Activated CD4-positive, alpha-beta T cell treated with anti-CD3 and anti-CD28 coated beads, Interleukin-2, amount 10 ng/mL, durations not matched to agents 7 days and 5 days (primary cell): ENCODE results near the gene ADPGK. TPM values are rescaled to one million over a fixed set of nuclear protein-coding genes. Genes with fewer than 3 reads are reported as not detected.

ENCODE experiments used
- CTCF ChIA-PET: fragments of 350-600 bp; sonication (Branson Sonifier 250); formaldehyde crosslinking; loops from one replicate; lab custom pipeline; 2021; ENCODE audit warnings: antibody characterized with exemption; lab: Charles Lee
- POLR2A ChIA-PET: fragments of 350-600 bp; sonication (Branson Sonifier 250); formaldehyde crosslinking; loops from one replicate; lab custom pipeline; 2021; ENCODE audit warnings: antibody characterized with exemption; lab: Charles Lee
- DNase-seq: peaks from one replicate; pipeline ENCODE4 v3.0.0-alpha.2; 2020
- H3K27ac Mint-ChIP-seq: one replicate; pipeline ENCODE4 v1.8.0; 2021; ENCODE audit warnings: mild to moderate bottlenecking, moderate library complexity, mixed read lengths
- H3K27me3 Mint-ChIP-seq: one replicate; pipeline ENCODE4 v1.8.0; 2021; ENCODE audit warnings: mixed read lengths
- H3K36me3 Mint-ChIP-seq: one replicate; pipeline ENCODE4 v1.8.0; 2021; ENCODE audit warnings: low read depth, mixed read lengths
- H3K4me1 Mint-ChIP-seq: one replicate; pipeline ENCODE4 v1.8.0; 2021; ENCODE audit warnings: mixed read lengths
- H3K4me3 Mint-ChIP-seq: one replicate; pipeline ENCODE4 v1.8.0; 2021; ENCODE audit warnings: mild to moderate bottlenecking, moderate library complexity, mixed read lengths
- H3K9me3 Mint-ChIP-seq: one replicate; pipeline ENCODE4 v1.8.0; 2021; ENCODE audit warnings: mixed read lengths
- total RNA-seq, 2 experiments: library from RNA; stranded (reverse); gene quantifications; one replicate each; pipeline ENCODE4 v1.2.3, GENCODE V29; 2021

The ADPGK gene
- total RNA-seq, 2 experiments from 2014 or later = 91.4 to 94.2 TPM

GRCh38 chr15:72785432-72785831 lies 1.9 kb upstream of the ADPGK start:
- no peak overlapping the region for H3K4me3 Mint-ChIP-seq

GRCh38 chr15:72784456-72784876 lies 908 bp upstream of the ADPGK start:
- CTCF ChIA-PET = interaction anchor here (0.5 to 1.8 kb wide), 5 partner anchors 9 to 422 kb away, joined by 3 to 5 read pairs (median 3); no protein-coding TSS in a partner anchor
- no peak for DNase-seq
- H3K9me3 Mint-ChIP-seq = no peaks in the 10 kb centered on the region
- peak overlapping the region; percentile 99 for H3K27ac Mint-ChIP-seq
- no peaks in the 10 kb centered on the region for H3K27me3 Mint-ChIP-seq
- H3K36me3 Mint-ChIP-seq = peaks cover 25% of the 10 kb centered on the region
- H3K4me1 Mint-ChIP-seq = peaks cover 62% of the 10 kb centered on the region
- peak overlapping the region; percentile 89 for H3K4me3 Mint-ChIP-seq
- POLR2A ChIA-PET = no interaction called here

More at GRCh38 chr15:72785432-72785831, 1.9 kb upstream of the ADPGK start:
- CTCF ChIA-PET = interaction anchor here (1.0 to 1.8 kb wide), 2 partner anchors 12 to 19 kb away, joined by 3 to 5 read pairs; no protein-coding TSS in a partner anchor
- Mint-ChIP-seq H3K9me3 (no peaks in the 10 kb centered on the region), H3K4me1 (peaks cover 54% of the 10 kb centered on the region), H3K36me3 (peaks cover 17% of the 10 kb centered on the region), H3K27ac (peak overlapping the region; percentile 99), H3K27me3 (peaks cover 2% of the 10 kb centered on the region)
- POLR2A ChIA-PET = no interaction called here
- DNase-seq = peak; percentile 49

- DNase-seq = peak; percentile 63
- H3K36me3 Mint-ChIP-seq = peaks cover 34% of the 10 kb centered on the region
- POLR2A ChIA-PET = no interaction called here
- peak overlapping the region; percentile 89 for H3K4me3 Mint-ChIP-seq
- no peaks in the 10 kb centered on the region for H3K9me3 Mint-ChIP-seq
- no peaks in the 10 kb centered on the region for H3K27me3 Mint-ChIP-seq
- H3K4me1 Mint-ChIP-seq = peaks cover 68% of the 10 kb centered on the region
- peak overlapping the region; percentile 99 for H3K27ac Mint-ChIP-seq
- CTCF ChIA-PET = interaction anchor here (0.6 to 1.5 kb wide), 4 partner anchors 10 to 297 kb away, joined by 3 to 4 read pairs (median 4); no protein-coding TSS in a partner anchor
Measured at GRCh38 chr15:72783004-72783639, 436 bp downstream of the ADPGK start.

GRCh38 chr15:72782274-72783003 lies 1.1 kb downstream of the ADPGK start:
- CTCF ChIA-PET = interaction anchor here (0.6 to 1.5 kb wide), 4 partner anchors 9 to 297 kb away, joined by 3 to 4 read pairs (median 4); no protein-coding TSS in a partner anchor
- POLR2A ChIA-PET = interaction anchor here (0.6 kb wide), 1 partner anchor 60 kb away, joined by 3 read pairs; no protein-coding TSS in a partner anchor

GRCh38 chr15:72781631-72782030 lies 1.9 kb downstream of the ADPGK start:
- CTCF ChIA-PET = no interaction called here
- H3K4me1 Mint-ChIP-seq = peaks cover 61% of the 10 kb centered on the region
- DNase-seq = no peak
- peak overlapping the region; percentile 89 for H3K4me3 Mint-ChIP-seq
- H3K9me3 Mint-ChIP-seq = no peaks in the 10 kb centered on the region
- POLR2A ChIA-PET = no interaction called here
- H3K36me3 Mint-ChIP-seq = peaks cover 43% of the 10 kb centered on the region
- no peak overlapping the region for H3K27ac Mint-ChIP-seq
- no peaks in the 10 kb centered on the region for H3K27me3 Mint-ChIP-seq

More at GRCh38 chr15:72782274-72783003, 1.1 kb downstream of the ADPGK start:
- no peaks in the 10 kb centered on the region for H3K27me3 Mint-ChIP-seq
- DNase-seq = no peak
- H3K27ac Mint-ChIP-seq = peak overlapping the region; percentile 99
- H3K9me3 Mint-ChIP-seq = no peaks in the 10 kb centered on the region
- H3K36me3 Mint-ChIP-seq = peaks cover 39% of the 10 kb centered on the region
- H3K4me3 Mint-ChIP-seq = peak overlapping the region; percentile 89
- peaks cover 64% of the 10 kb centered on the region for H3K4me1 Mint-ChIP-seq

- H3K36me3 Mint-ChIP-seq = peaks cover 63% of the 10 kb centered on the region
- no peak for DNase-seq
- no peaks in the 10 kb centered on the region for H3K27me3 Mint-ChIP-seq
- peaks cover 60% of the 10 kb centered on the region for H3K4me1 Mint-ChIP-seq
- ChIA-PET POLR2A (interaction anchor here (0.6 kb wide), 1 partner anchor 90 kb away, joined by 3 read pairs; no protein-coding TSS in a partner anchor), CTCF (no interaction called here)
- no peak overlapping the region for H3K4me3 Mint-ChIP-seq
- H3K27ac Mint-ChIP-seq = no peak overlapping the region
- H3K9me3 Mint-ChIP-seq = no peaks in the 10 kb centered on the region
Measured at GRCh38 chr15:72778796-72779195, 4.8 kb downstream of the ADPGK start.

GRCh38 chr15:72774696-72775383 lies 8.7 kb downstream of the ADPGK start:
- peak overlapping the region; percentile 47 for H3K27ac Mint-ChIP-seq

GRCh38 chr15:72771329-72771725 lies 12.2 kb downstream of the ADPGK start:
- DNase-seq = no peak
- POLR2A ChIA-PET = no interaction called here
- peaks cover 82% of the 10 kb centered on the region for H3K36me3 Mint-ChIP-seq
- peaks cover 31% of the 10 kb centered on the region for H3K4me1 Mint-ChIP-seq
- no peak overlapping the region for H3K4me3 Mint-ChIP-seq
- CTCF ChIA-PET = interaction anchor here (0.6 to 1.1 kb wide), 2 partner anchors 18 to 35 kb away, joined by 3 read pairs; no protein-coding TSS in a partner anchor
- no peak overlapping the region for H3K27ac Mint-ChIP-seq
- peaks cover 18% of the 10 kb centered on the region for H3K9me3 Mint-ChIP-seq
- no peaks in the 10 kb centered on the region for H3K27me3 Mint-ChIP-seq

More at GRCh38 chr15:72774696-72775383, 8.7 kb downstream of the ADPGK start:
- H3K36me3 Mint-ChIP-seq = peaks cover 71% of the 10 kb centered on the region
- DNase-seq = no peak
- H3K4me3 Mint-ChIP-seq = no peak overlapping the region
- no peaks in the 10 kb centered on the region for H3K27me3 Mint-ChIP-seq
- H3K9me3 Mint-ChIP-seq = no peaks in the 10 kb centered on the region
- ChIA-PET POLR2A (no interaction called here), CTCF (interaction anchor here (1.6 kb wide), 1 partner anchor 10 kb away, joined by 3 read pairs; no protein-coding TSS in a partner anchor)
- peaks cover 50% of the 10 kb centered on the region for H3K4me1 Mint-ChIP-seq

- DNase-seq = no peak
- ChIA-PET CTCF (interaction anchor here (0.6 kb wide), 1 partner anchor 17 kb away, joined by 3 read pairs; no protein-coding TSS in a partner anchor), POLR2A (no interaction called here)
- H3K27ac Mint-ChIP-seq = no peak overlapping the region
- H3K27me3 Mint-ChIP-seq = no peaks in the 10 kb centered on the region
- peaks cover 83% of the 10 kb centered on the region for H3K36me3 Mint-ChIP-seq
- H3K4me1 Mint-ChIP-seq = peaks cover 26% of the 10 kb centered on the region
- peaks cover 18% of the 10 kb centered on the region for H3K9me3 Mint-ChIP-seq
- no peak overlapping the region for H3K4me3 Mint-ChIP-seq
Measured at GRCh38 chr15:72770673-72771328, 12.8 kb downstream of the ADPGK start.

GRCh38 chr15:72766780-72767179 lies 16.8 kb downstream of the ADPGK start:
- Mint-ChIP-seq H3K4me1 (peaks cover 17% of the 10 kb centered on the region), H3K27me3 (no peaks in the 10 kb centered on the region), H3K4me3 (no peak overlapping the region), H3K36me3 (peaks cover 76% of the 10 kb centered on the region), H3K9me3 (peaks cover 22% of the 10 kb centered on the region), H3K27ac (no peak overlapping the region)
- DNase-seq = no peak
- ChIA-PET CTCF (interaction anchor here (1.3 kb wide), 1 partner anchor 18 kb away, joined by 5 read pairs; no protein-coding TSS in a partner anchor), POLR2A (no interaction called here)

GRCh38 chr15:72766025-72766424 lies 17.5 kb downstream of the ADPGK start:
- H3K4me1 Mint-ChIP-seq = peaks cover 20% of the 10 kb centered on the region
- ChIA-PET CTCF (interaction anchor here (1.3 to 2.2 kb wide), 2 partner anchors 10 to 19 kb away, joined by 5 to 6 read pairs; no protein-coding TSS in a partner anchor), POLR2A (no interaction called here)
- peaks cover 22% of the 10 kb centered on the region for H3K9me3 Mint-ChIP-seq
- no peaks in the 10 kb centered on the region for H3K27me3 Mint-ChIP-seq
- no peak overlapping the region for H3K4me3 Mint-ChIP-seq
- H3K27ac Mint-ChIP-seq = no peak overlapping the region
- peaks cover 73% of the 10 kb centered on the region for H3K36me3 Mint-ChIP-seq
- DNase-seq = no peak
